ENCODE data around the gene RPA3.
A peak's percentile ranks its signal among the peaks of the same experiment; 100 is the strongest.

The RPA3 gene

DNA sequence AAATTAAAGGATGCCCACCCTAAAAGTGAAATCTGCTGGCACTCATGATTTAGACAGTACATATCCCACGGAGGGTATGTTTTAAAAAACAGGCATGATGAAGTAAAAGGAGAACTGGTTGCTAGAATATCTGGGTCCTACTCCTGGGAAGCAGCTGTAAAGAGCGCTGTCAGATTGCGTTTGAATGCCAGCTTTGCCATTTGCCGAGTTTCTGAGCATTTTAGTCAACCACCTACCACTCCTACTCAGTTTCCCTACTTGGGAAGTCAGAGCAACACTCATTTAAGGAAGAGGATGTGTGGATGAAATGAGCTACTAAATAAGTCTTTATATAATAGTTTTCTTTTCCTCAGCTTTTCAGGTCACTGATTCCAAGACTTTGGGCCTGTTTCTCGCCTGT, 79.0 kb downstream of the RPA3 start:
- H3K9me3 ChIP-seq (ENCODE audit: low read length) = no peaks in the 10 kb centered on the region

DNA sequence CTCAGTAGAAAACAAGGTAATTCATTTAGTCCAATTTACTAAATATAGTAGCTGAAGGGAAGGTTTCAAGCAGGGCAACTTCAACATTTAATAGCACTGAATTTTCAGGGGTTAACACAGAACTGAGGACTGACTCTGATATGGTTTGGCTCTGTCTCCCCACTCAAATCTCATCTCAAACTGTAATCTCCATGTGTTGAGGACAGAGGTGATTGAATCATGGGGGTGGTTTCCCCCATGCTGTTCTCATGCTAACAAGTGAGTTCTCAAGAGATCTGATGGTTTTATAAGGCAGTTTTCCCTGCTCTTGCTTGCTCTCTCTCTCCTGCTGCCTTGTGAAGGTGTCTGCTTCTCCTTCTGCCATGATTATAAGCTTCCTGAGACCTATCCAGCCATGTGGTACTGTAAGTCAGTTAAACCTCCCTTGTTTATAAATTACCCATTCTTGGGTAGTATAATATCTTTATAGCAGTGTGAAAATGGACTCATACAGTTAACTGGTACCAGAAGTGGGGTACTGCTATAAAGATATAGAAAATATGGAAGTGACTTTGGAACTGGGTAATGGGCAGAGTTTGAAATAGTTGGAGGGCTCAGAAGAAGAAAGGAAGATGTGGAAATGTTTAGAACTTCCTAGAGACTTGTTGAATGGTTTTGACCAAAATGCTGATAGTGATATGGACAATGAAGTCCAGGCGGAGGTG, 87.6 kb downstream of the RPA3 start:
- H2AFZ ChIP-seq (ENCODE audit: low read length) = no peak overlapping the region
- H3K4me2 ChIP-seq (ENCODE audit: low read length) = no peak overlapping the region
- no peaks in the 10 kb centered on the region for H3K79me2 ChIP-seq (ENCODE audit: insufficient read depth, low read length)
- no peaks in the 10 kb centered on the region for H3K4me1 ChIP-seq (ENCODE audit: insufficient read depth, low read length, severe bottlenecking)
- H3K36me3 ChIP-seq (ENCODE audit: insufficient read depth, low read length) = peaks cover 3% of the 10 kb centered on the region; the same call in 1 of the 2 replicates
- no peaks in the 10 kb centered on the region for H3K9me2 ChIP-seq (ENCODE audit: low read depth, low read length)
- peaks cover 5% of the 10 kb centered on the region for H3K9me3 ChIP-seq (ENCODE audit: low read length)
- TF ChIP-seq EZH2 (IDR thresholded peaks at IDR 0.05; ENCODE audit: borderline replicate concordance, low read length) = no peak
- TF ChIP-seq, protein P1, sequence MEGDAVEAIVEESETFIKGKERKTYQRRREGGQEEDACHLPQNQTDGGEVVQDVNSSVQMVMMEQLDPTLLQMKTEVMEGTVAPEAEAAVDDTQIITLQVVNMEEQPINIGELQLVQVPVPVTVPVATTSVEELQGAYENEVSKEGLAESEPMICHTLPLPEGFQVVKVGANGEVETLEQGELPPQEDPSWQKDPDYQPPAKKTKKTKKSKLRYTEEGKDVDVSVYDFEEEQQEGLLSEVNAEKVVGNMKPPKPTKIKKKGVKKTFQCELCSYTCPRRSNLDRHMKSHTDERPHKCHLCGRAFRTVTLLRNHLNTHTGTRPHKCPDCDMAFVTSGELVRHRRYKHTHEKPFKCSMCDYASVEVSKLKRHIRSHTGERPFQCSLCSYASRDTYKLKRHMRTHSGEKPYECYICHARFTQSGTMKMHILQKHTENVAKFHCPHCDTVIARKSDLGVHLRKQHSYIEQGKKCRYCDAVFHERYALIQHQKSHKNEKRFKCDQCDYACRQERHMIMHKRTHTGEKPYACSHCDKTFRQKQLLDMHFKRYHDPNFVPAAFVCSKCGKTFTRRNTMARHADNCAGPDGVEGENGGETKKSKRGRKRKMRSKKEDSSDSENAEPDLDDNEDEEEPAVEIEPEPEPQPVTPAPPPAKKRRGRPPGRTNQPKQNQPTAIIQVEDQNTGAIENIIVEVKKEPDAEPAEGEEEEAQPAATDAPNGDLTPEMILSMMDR (IDR thresholded peaks at IDR 0.05; ENCODE audit: low read length) = no peak
- H3K4me3 ChIP-seq (ENCODE audit: low read depth, low read length, poor library complexity, severe bottlenecking) = no peak overlapping the region
- no peaks in the 10 kb centered on the region for H3F3A ChIP-seq (ENCODE audit: insufficient read depth, low read length)
- no peak overlapping the region for H3K27ac ChIP-seq (ENCODE audit: low read depth, low read length, poor library complexity, severe bottlenecking)
- H3K27me3 ChIP-seq (ENCODE audit: insufficient read depth, low read length) = no peaks in the 10 kb centered on the region
- no peak overlapping the region for H3K9ac ChIP-seq (ENCODE audit: low read length)
- no peaks in the 10 kb centered on the region for H4K20me1 ChIP-seq (ENCODE audit: insufficient read depth, low read length)

More for the DNA sequence above, 79.0 kb downstream of the RPA3 start:
- Histone ChIP-seq H4K20me1 (ENCODE audit: insufficient read depth, low read length) (no peaks in the 10 kb centered on the region), H3K9me2 (ENCODE audit: low read depth, low read length) (no peaks in the 10 kb centered on the region), H3K27me3 (ENCODE audit: insufficient read depth, low read length) (no peaks in the 10 kb centered on the region), H3K27ac (ENCODE audit: low read depth, low read length, poor library complexity, severe bottlenecking) (peak overlapping the region; percentile 74), H3F3A (ENCODE audit: insufficient read depth, low read length) (no peaks in the 10 kb centered on the region), H3K4me2 (ENCODE audit: low read length) (peak overlapping the region; percentile 82), H2AFZ (ENCODE audit: low read length) (no peak overlapping the region), H3K4me1 (ENCODE audit: insufficient read depth, low read length, severe bottlenecking) (peaks cover 30% of the 10 kb centered on the region), H3K9ac (ENCODE audit: low read length) (peak overlapping the region; percentile 87), H3K79me2 (ENCODE audit: insufficient read depth, low read length) (peaks cover 24% of the 10 kb centered on the region), H3K4me3 (ENCODE audit: low read depth, low read length, poor library complexity, severe bottlenecking) (peak overlapping the region; percentile 92), H3K36me3 (ENCODE audit: insufficient read depth, low read length) (peaks cover 25% of the 10 kb centered on the region)
- TF ChIP-seq, protein P1 (IDR thresholded peaks at IDR 0.05; ENCODE audit: low read length) = no peak
- TF ChIP-seq EZH2 (IDR thresholded peaks at IDR 0.05; ENCODE audit: borderline replicate concordance, low read length) = no peak

DNA sequence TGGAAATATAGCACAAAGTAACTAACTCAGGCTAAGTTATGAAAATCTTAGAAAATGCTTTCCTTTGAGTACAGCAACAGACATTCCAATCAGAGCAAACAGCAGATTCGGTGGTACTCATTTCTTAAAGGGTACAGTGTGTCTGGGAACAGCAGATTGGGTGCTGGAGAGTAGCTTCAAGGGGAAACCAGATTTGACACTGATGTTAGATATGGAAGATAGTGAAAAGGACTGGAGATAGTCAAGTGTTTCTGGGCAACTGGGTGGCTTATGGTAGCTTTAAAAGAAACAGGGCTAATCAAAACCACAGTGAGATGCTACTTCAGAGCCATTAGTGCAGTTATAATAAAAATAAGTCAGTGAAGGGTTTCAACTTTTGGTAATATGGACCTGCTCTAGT, 89.9 kb downstream of the RPA3 start:
- no peaks in the 10 kb centered on the region for H3F3A ChIP-seq (ENCODE audit: insufficient read depth, low read length)
- H3K4me1 ChIP-seq (ENCODE audit: insufficient read depth, low read length, severe bottlenecking) = no peaks in the 10 kb centered on the region
- no peak overlapping the region for H3K4me3 ChIP-seq (ENCODE audit: low read depth, low read length, poor library complexity, severe bottlenecking)
- H4K20me1 ChIP-seq (ENCODE audit: insufficient read depth, low read length) = no peaks in the 10 kb centered on the region
- H3K27ac ChIP-seq (ENCODE audit: low read depth, low read length, poor library complexity, severe bottlenecking) = no peak overlapping the region
- no peaks in the 10 kb centered on the region for H3K9me2 ChIP-seq (ENCODE audit: low read depth, low read length)
- H3K27me3 ChIP-seq (ENCODE audit: insufficient read depth, low read length) = no peaks in the 10 kb centered on the region
- H3K79me2 ChIP-seq (ENCODE audit: insufficient read depth, low read length) = no peaks in the 10 kb centered on the region
- no peak overlapping the region for H3K4me2 ChIP-seq (ENCODE audit: low read length)
- no peaks in the 10 kb centered on the region for H3K36me3 ChIP-seq (ENCODE audit: insufficient read depth, low read length)
- no peak overlapping the region for H3K9ac ChIP-seq (ENCODE audit: low read length)
- TF ChIP-seq, protein P1 (IDR thresholded peaks at IDR 0.05; ENCODE audit: low read length) = no peak
- TF ChIP-seq EZH2 (IDR thresholded peaks at IDR 0.05; ENCODE audit: borderline replicate concordance, low read length) = no peak
- H3K9me3 ChIP-seq (ENCODE audit: low read length) = peaks cover 5% of the 10 kb centered on the region
- H2AFZ ChIP-seq (ENCODE audit: low read length) = no peak overlapping the region

Measured in OCI-LY1 (cell line).